H1 (cell line): ENCODE results near the gene OGFOD2. TPM values are rescaled to one million over a fixed set of nuclear protein-coding genes. Genes with fewer than 3 reads are reported as not detected.

ENCODE experiments used
- CTCF ChIA-PET: fragments of 300-600 bp; sonication (Branson Sonifier 250); formaldehyde crosslinking; loops from one replicate; lab custom pipeline; 2021; ENCODE audit not compliant: partially characterized antibody; lab: Charles Lee
- POLR2A ChIA-PET: fragments of 300-600 bp; sonication (Branson Sonifier 250); formaldehyde crosslinking; loops from one replicate; lab custom pipeline; 2021; ENCODE audit warnings: inconsistent platforms; ENCODE audit not compliant: partially characterized antibody; lab: Charles Lee
- DNase-seq, 2 experiments: peaks; one replicate each; pipeline versions ENCODE4 v3.0.0 to v3.0.0-alpha.2; 2010 to 2022; ENCODE audit warnings: low spot score in 2 of 2, low read depth in 1 of 2, mixed read lengths in 1 of 2
- FAIRE-seq: peaks from 2 replicates; lab custom pipeline; 2011; peaks lifted over from hg19 to GRCh38; lab: Jason Lieb, UNC
- H2AFZ ChIP-seq: 2 replicates; pipeline ENCODE4 v1.8.1; 2012; ENCODE audit warnings: low read length, inconsistent platforms
- H2AK5ac ChIP-seq: 2 replicates; pipeline ENCODE4 v1.6.1; 2013; ENCODE audit warnings: low read depth, low read length
- H2BK120ac ChIP-seq: replicated peaks from 2 replicates; pipeline ENCODE3; 2013; ENCODE audit warnings: low read depth, low read length, inconsistent platforms
- H2BK12ac ChIP-seq: 2 replicates; pipeline ENCODE4 v1.6.1; 2013; ENCODE audit warnings: low read depth, low read length
- H2BK15ac ChIP-seq: 2 replicates; pipeline ENCODE4 v1.6.1; 2013; ENCODE audit warnings: low read length
- H2BK20ac ChIP-seq: 2 replicates; pipeline ENCODE4 v1.6.1; 2013; ENCODE audit warnings: low read length
- H2BK5ac ChIP-seq: 2 replicates; pipeline ENCODE4 v1.6.1; 2013; ENCODE audit warnings: low read depth, low read length
- H3K14ac ChIP-seq: 2 replicates; pipeline ENCODE4 v1.6.1; 2013; ENCODE audit warnings: inconsistent platforms; ENCODE audit not compliant: insufficient read length
- H3K18ac ChIP-seq: 2 replicates; pipeline ENCODE4 v1.6.1; 2013; ENCODE audit warnings: low read length; ENCODE audit errors: extremely low read depth
- H3K23ac ChIP-seq: 2 replicates; pipeline ENCODE4 v1.6.1; 2013; ENCODE audit warnings: inconsistent platforms; ENCODE audit not compliant: insufficient read length
- H3K23me2 ChIP-seq: 2 replicates; pipeline ENCODE4 v1.6.1; 2013; ENCODE audit warnings: low read depth, low read length
- H3K27ac ChIP-seq: 2 replicates; pipeline ENCODE4 v1.6.1; 2011; ENCODE audit warnings: low read depth, low read length, inconsistent platforms
- H3K27me3 ChIP-seq, 4 experiments: replicated peaks in 1 of 4; 1 replicate in 1 of 4; 2 replicates in 3 of 4; pipeline versions ENCODE4 v1.6.1 to v1.8.1; 2011 to 2013; ENCODE audit warnings: low read length in 3 of 4, mild to moderate bottlenecking in 3 of 4, inconsistent platforms in 2 of 4, mixed read lengths in 2 of 4, moderate library complexity in 1 of 4; ENCODE audit not compliant: control insufficient read depth in 3 of 4, insufficient read depth in 3 of 4; ENCODE audit errors: extremely low read depth in 1 of 4
- H3K36me3 ChIP-seq, 4 experiments: 2 replicates each; pipeline versions ENCODE4 v1.6.1 to v1.8.1; 2011 to 2013; ENCODE audit warnings: mild to moderate bottlenecking in 4 of 4, low read length in 3 of 4, moderate library complexity in 2 of 4, control low read depth in 1 of 4, inconsistent platforms in 1 of 4; ENCODE audit not compliant: insufficient read depth in 4 of 4, control insufficient read depth in 2 of 4
- H3K4ac ChIP-seq: replicated peaks from 2 replicates; pipeline ENCODE3; 2013; ENCODE audit warnings: low read length, low read depth, mixed read lengths, inconsistent platforms; ENCODE audit not compliant: insufficient read length
- H3K4me1 ChIP-seq, 4 experiments: replicated peaks in 1 of 4; 1 replicate in 1 of 4; 2 replicates in 3 of 4; pipeline versions ENCODE4 v1.6.1 to v1.8.1; 2011 to 2013; ENCODE audit warnings: low read length in 3 of 4, inconsistent platforms in 2 of 4, mixed read lengths in 1 of 4; ENCODE audit not compliant: insufficient read depth in 4 of 4, control insufficient read depth in 3 of 4
- H3K4me2 ChIP-seq, 2 experiments: 2 replicates each; pipeline versions ENCODE4 v1.6.1 to v1.8.1; 2011 to 2013; ENCODE audit warnings: low read depth in 2 of 2, low read length in 2 of 2, control low read depth in 1 of 2, inconsistent platforms in 1 of 2, mild to moderate bottlenecking in 1 of 2; ENCODE audit not compliant: insufficient read depth in 1 of 2
- H3K4me3 ChIP-seq, 4 experiments: fragments of 200-600, 300-600 bp in 1 of 4; sonication (generic), shearing (Covaris generic), sonication (Bioruptor Twin) in 1 of 4; 2 replicates each; pipeline versions ENCODE4 v1.5.1 to v1.8.1; 2011 to 2016; ENCODE audit warnings: low read length in 4 of 4, low read depth in 3 of 4, control low read depth in 2 of 4, inconsistent platforms in 2 of 4, mild to moderate bottlenecking in 2 of 4, mixed read lengths in 1 of 4, moderate library complexity in 1 of 4; ENCODE audit not compliant: insufficient read depth in 2 of 4; ENCODE audit errors: extremely low read depth in 1 of 4
- H3K56ac ChIP-seq: replicated peaks from 2 replicates; pipeline ENCODE3; 2013; ENCODE audit warnings: low read depth, mild to moderate bottlenecking, mixed read lengths, low read length, inconsistent platforms; ENCODE audit not compliant: insufficient read length
- H3K79me1 ChIP-seq: 2 replicates; pipeline ENCODE4 v1.6.1; 2013; ENCODE audit warnings: low read depth, low read length, control low read depth
- H3K79me2 ChIP-seq, 2 experiments: 2 replicates each; pipeline versions ENCODE4 v1.6.1 to v1.8.1; 2012 to 2013; ENCODE audit warnings: low read length in 2 of 2, mild to moderate bottlenecking in 2 of 2, inconsistent platforms in 1 of 2; ENCODE audit not compliant: insufficient read depth in 2 of 2, control insufficient read depth in 1 of 2
- H3K9ac ChIP-seq, 4 experiments: replicated peaks in 1 of 4; 1 replicate in 1 of 4; 2 replicates in 3 of 4; pipeline versions ENCODE4 v1.6.1 to v1.8.1; 2011 to 2013; ENCODE audit warnings: low read depth in 3 of 4, low read length in 3 of 4, control low read depth in 2 of 4, mild to moderate bottlenecking in 2 of 4, moderate library complexity in 2 of 4, inconsistent platforms in 1 of 4; ENCODE audit errors: extremely low read depth in 1 of 4
- H3K9me3 ChIP-seq, 2 experiments: 2 replicates each; pipeline versions ENCODE4 v1.6.1 to v1.8.1; 2012 to 2013; ENCODE audit warnings: mild to moderate bottlenecking in 2 of 2, moderate library complexity in 2 of 2, control low read depth in 1 of 2, inconsistent platforms in 1 of 2, low read depth in 1 of 2, low read length in 1 of 2, mixed read lengths in 1 of 2; ENCODE audit not compliant: insufficient read depth in 2 of 2
- H4K20me1 ChIP-seq, 2 experiments: replicated peaks in 1 of 2; 2 replicates each; pipeline versions ENCODE3 to v1.8.1; 2011 to 2013; ENCODE audit warnings: inconsistent platforms in 2 of 2, low read length in 2 of 2, mild to moderate bottlenecking in 1 of 2; ENCODE audit not compliant: insufficient read depth in 2 of 2, control insufficient read depth in 1 of 2
- H4K5ac ChIP-seq: 2 replicates; pipeline ENCODE4 v1.6.1; 2013; ENCODE audit warnings: low read length, low read depth, mixed read lengths, inconsistent platforms; ENCODE audit not compliant: insufficient read length
- H4K8ac ChIP-seq: 2 replicates; pipeline ENCODE4 v1.8.0; 2013; ENCODE audit warnings: mild to moderate bottlenecking, moderate library complexity, low read length, inconsistent platforms; ENCODE audit not compliant: insufficient read depth; ENCODE audit errors: extremely low read depth
- H4K91ac ChIP-seq: replicated peaks from 2 replicates; pipeline ENCODE3; 2013; ENCODE audit warnings: low read length, mixed read lengths, inconsistent platforms; ENCODE audit not compliant: insufficient read length
- ASH2L ChIP-seq: fragments of 200-600, 300-600 bp; sonication (generic); IDR thresholded peaks from one replicate; pipeline ENCODE4 v1.7.1; 2017; ENCODE audit warnings: low read length
- ATF3 ChIP-seq: IDR thresholded peaks from 2 replicates; pipeline ENCODE4 v1.6.1; 2011; ENCODE audit warnings: low read depth, mild to moderate bottlenecking, low read length; ENCODE audit not compliant: insufficient read depth
- CEBPB ChIP-seq: IDR thresholded peaks from 2 replicates; pipeline ENCODE4 v1.6.1; 2012; ENCODE audit warnings: low read depth, low read length
- JUN ChIP-seq: IDR thresholded peaks from 2 replicates; pipeline ENCODE4 v1.6.1; 2011; ENCODE audit warnings: low read depth, mild to moderate bottlenecking, improper control_type of control experiment, low read length
- KDM4A ChIP-seq: IDR thresholded peaks from one replicate; pipeline ENCODE4 v1.7.1; 2012; ENCODE audit warnings: low read depth, mild to moderate bottlenecking, moderate library complexity, low read length, inconsistent platforms; ENCODE audit not compliant: severe bottlenecking
- NANOG ChIP-seq: IDR thresholded peaks from 2 replicates; pipeline ENCODE4 v1.6.1; 2011; ENCODE audit warnings: low read length, low read depth, mild to moderate bottlenecking, inconsistent platforms; ENCODE audit not compliant: insufficient read depth, poor library complexity, severe bottlenecking
- RAD21 ChIP-seq, 2 experiments: IDR thresholded peaks in 1 of 2; conservative IDR thresholded peaks in 1 of 2; 2 replicates each; pipeline ENCODE4 v1.6.1; 2011; ENCODE audit warnings: low read depth in 2 of 2, low read length in 2 of 2, improper control_type of control experiment in 1 of 2, inconsistent platforms in 1 of 2, mild to moderate bottlenecking in 1 of 2, moderate library complexity in 1 of 2
- RFX5 ChIP-seq: IDR thresholded peaks from 2 replicates; pipeline ENCODE4 v1.6.1; 2011; ENCODE audit warnings: low read depth, low read length, improper control_type of control experiment, borderline replicate concordance
- SIRT6 ChIP-seq: IDR thresholded peaks from one replicate; pipeline ENCODE4 v1.7.1; 2012; ENCODE audit warnings: low read length, inconsistent platforms
- SRF ChIP-seq: IDR thresholded peaks from 2 replicates; pipeline ENCODE4 v1.6.1; 2011; ENCODE audit warnings: mild to moderate bottlenecking, low read depth, low read length, moderate library complexity
- ZNF274 ChIP-seq: IDR thresholded peaks from 2 replicates; pipeline ENCODE4 v1.7.0; 2012; ENCODE audit warnings: low read length, borderline replicate concordance; ENCODE audit errors: extremely low read depth
- WGBS, 2 experiments: shearing (Covaris generic) in 1 of 2; methylation state at CpG; one replicate each; pipeline versions ENCODE4 v1.1.6 to v1.1.7; 2013 to 2015; ENCODE audit warnings: low lambda C conversion rate in 2 of 2, mixed read lengths in 2 of 2, inconsistent platforms in 1 of 2, low coverage in 1 of 2, missing lambda C conversion rate in 1 of 2; ENCODE audit not compliant: insufficient replicate concordance in 2 of 2, insufficient coverage in 1 of 2, insufficient read length in 1 of 2; ENCODE audit errors: extremely low coverage in 1 of 2, missing lambda C conversion rate in 1 of 2; 5-methylcytosine and 5-hydroxymethylcytosine counted together
- polyA plus RNA-seq, 7 experiments: library from polyadenylated mRNA; depleted of rRNA in 3 of 7; stranded (reverse) in 5 of 7; unstranded in 2 of 7; fragments of >200 nt in 5 of 7; fragments of 200-250 nt in 2 of 7; gene quantifications; 1 replicate in 5 of 7; 2 replicates in 1 of 7; 4 replicates in 1 of 7; pipeline versions ENCODE4 v1.2.1 to v1.2.3, GENCODE V29; 2011 to 2013; ENCODE audit warnings: missing spikeins in 2 of 7, mixed read lengths in 2 of 7
- total RNA-seq: library from RNA; stranded (reverse); fragmentation: NEBNext Ultra II Directional; extraction: Animal tissue kit (Norgen Biotek cat#: 25700); gene quantifications from 2 replicates; pipeline ENCODE4 v1.2.1, GENCODE V29; 2021

The OGFOD2 gene
- total and polyA plus RNA-seq, 2 of the 8 experiments (the other 6 are each of a cell fraction or from before 2014, with no cell fraction given) = 17.3 to 20.3 TPM

DNA sequence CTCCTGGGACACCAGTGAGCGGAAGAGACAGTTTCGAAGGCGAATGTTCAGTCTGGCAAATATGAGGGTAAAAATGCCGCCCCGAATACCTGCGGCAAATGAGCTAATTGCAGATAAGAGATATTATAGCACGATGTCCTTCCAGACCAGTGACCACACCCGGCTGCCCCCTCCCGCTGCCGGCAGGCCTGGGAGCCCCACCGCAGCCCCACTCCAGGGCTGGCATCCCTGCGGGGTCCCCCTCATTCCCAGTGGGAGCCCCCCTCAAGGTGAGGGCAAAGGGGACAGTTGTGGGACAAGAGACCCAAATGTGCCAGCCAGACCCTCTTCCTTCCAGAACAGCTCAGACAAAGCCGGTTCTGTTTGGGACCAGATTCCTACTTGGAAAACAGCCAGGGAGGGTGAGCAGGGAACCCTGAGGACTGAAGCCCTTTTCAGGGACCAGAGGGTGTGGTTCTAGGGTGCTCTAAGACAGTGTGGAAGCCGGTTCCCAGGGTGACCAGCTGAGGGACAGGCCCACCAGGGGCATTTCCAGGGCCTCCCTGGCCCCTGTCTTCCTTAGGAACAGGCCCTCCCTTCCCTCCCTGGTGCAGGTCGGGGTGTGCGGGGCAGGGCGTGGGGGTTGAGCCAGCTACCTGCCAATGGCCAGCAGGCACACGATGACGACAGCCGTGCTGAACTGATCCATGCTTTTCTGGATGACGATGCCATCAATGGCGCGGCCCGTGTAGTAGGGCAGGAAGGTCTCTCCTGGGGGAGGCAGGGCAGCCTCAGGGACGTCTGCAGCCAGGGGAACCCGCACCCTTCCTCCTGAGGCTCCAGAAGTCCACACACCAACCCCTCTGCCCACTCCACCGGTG lies 25.0 kb upstream of the OGFOD2 start:
- H3K9me3 ChIP-seq = no peaks in the 10 kb centered on the region
- 94% methylated on average over 23 of the region's 27 CpGs; no CpG with 5 or more reads in 1 of the 2 experiments for WGBS, 2 experiments
- H3K4me1 ChIP-seq = no peaks in the 10 kb centered on the region
- no peak overlapping the region for H4K8ac ChIP-seq
- CTCF ChIA-PET = interaction anchor here (0.6 to 21.5 kb wide), 8 partner anchors 10 to 108 kb away, joined by 3 to 473 read pairs (median 4); no protein-coding TSS in a partner anchor
- H2BK120ac ChIP-seq = no peak overlapping the region
- H3K23ac ChIP-seq = no peak overlapping the region
- no peak overlapping the region for H3K27ac ChIP-seq
- H3K14ac ChIP-seq = no peak overlapping the region
- POLR2A ChIA-PET = interaction anchor here (0.6 to 1.4 kb wide), 4 partner anchors 34 to 88 kb away, joined by 3 to 4 read pairs (median 4); no protein-coding TSS in a partner anchor
- H3K79me1 ChIP-seq = no peaks in the 10 kb centered on the region
- no peak overlapping the region for H3K56ac ChIP-seq
- no peak overlapping the region for H2AK5ac ChIP-seq
- H3K27me3 ChIP-seq = no peaks in the 10 kb centered on the region
- H3K18ac ChIP-seq = no peak overlapping the region
- H3K4me2 ChIP-seq = no peak overlapping the region
- H3K79me2 ChIP-seq = no peaks in the 10 kb centered on the region
- H3K4ac ChIP-seq = no peak overlapping the region
- H4K20me1 ChIP-seq = peaks cover 3 to 10% of the 10 kb centered on the region in 2 experiments
- H2BK15ac ChIP-seq = no peak overlapping the region
- H3K23me2 ChIP-seq = no peaks in the 10 kb centered on the region
- no peak overlapping the region for H2BK5ac ChIP-seq
- TF ChIP-seq RFX5 (no peak), JUN (no peak), RAD21 (IDR thresholded peaks at IDR 0.05 in 1 of 2, conservative IDR thresholded peaks at IDR 0.05 in 1 of 2; ENCODE audit: low read depth in 2 of 2, low read length in 2 of 2) (no peak), ASH2L (no peak), CEBPB (no peak), SIRT6 (no peak), SRF (no peak), ZNF274 (no peak), KDM4A (no peak), ATF3 (no peak), NANOG (no peak)
- no peak overlapping the region for H2BK20ac ChIP-seq
- H3K36me3 ChIP-seq = no peaks in the 10 kb centered on the region
- H3K9ac ChIP-seq = no peak overlapping the region
- H2BK12ac ChIP-seq = no peak overlapping the region
- H3K4me3 ChIP-seq = no peak overlapping the region
- DNase-seq (no peak), FAIRE-seq (no peak)
- no peak overlapping the region for H4K5ac ChIP-seq
- no peak overlapping the region for H4K91ac ChIP-seq
- no peak overlapping the region for H2AFZ ChIP-seq
